CMK (cell line): ENCODE measurements around the gene DCLK2.
"Not testable (repeated sequence)": the region's sequence is repeated elsewhere in the genome, so short reads cannot be mapped to it uniquely, and the experiment has no call there.

Experiments used
- DNase-seq: peaks from one replicate; pipeline ENCODE4 v3.0.0-alpha.2; 2010; ENCODE audit warnings: low read depth

Gene DCLK2

DNA sequence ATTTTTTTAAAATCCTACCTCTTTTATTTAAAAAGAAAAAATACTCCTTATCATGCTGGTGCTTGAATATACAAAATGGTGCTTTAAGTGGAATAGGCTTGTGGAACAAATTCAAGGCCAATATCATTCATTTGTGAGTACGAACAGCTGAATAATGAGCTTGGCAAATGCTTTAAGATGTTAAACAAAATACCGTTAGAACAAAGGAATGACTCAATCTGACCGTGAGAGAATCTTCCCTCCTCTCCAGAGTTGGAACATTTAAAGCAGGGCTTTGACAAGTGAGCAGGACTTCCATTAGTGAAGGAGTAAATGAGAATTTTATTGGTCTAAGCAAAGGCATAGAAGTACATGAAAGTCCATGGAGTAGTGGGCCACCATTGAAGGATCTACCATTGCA, 74.5 kb downstream of the DCLK2 start:
- no peak for DNase-seq

DNA sequence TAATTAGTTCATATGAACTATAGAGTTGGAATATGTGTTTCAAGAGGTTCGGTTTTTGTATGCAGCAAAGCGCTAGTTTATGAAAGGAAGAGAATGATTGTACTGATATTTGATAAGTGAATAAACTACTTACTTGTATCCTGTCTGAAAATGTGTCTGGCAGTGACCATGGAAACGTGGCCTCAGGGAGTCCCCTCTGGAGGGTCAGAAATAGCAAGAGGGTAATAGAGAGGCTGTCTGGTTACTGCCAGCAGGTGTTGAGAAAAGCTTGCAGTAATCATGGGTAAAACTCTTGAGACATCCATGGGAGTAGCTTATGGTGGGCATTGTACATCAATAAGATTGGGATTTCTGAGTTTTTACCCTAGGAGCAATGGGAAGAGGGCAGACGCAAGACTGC, 77.1 kb downstream of the DCLK2 start:
- no peak for DNase-seq

DNA sequence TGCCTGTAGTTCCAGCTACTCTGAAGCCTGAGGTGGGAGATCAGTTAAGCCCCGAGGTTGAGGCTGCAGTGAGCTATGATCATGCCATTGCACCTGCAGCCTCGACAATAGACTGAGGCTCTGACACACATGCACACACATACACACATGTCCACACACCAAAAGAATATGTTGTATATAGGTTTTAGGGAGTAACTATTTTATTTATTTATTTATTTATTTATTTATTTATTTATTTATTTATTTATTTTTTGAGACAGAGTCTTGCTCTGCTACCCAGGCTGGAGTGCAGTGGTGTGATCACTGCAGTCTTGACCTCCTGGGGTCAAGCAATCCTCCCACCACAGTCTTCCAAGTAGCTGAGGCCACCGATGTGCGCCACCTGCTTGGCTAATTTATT, 78.3 kb downstream of the DCLK2 start:
- no peak for DNase-seq

DNA sequence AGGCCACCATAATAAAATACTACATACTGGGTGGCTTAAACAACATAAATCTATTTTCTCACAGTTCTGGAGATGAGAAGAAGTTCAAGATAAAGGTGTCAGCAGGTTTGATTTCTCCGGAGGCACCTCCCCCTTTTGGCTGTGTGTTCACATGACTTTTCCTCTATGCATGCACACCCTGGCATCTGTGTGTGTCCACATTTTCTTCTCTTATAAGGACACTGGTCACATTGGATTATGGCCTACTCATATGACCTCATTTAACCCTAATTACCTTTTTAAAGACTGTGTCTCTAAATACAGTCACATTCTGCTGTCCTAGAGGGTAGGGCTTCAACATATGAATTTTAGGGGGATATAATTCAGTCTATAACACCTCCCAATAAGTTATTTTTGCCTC, 79.8 kb downstream of the DCLK2 start:
- no peak for DNase-seq

DNA sequence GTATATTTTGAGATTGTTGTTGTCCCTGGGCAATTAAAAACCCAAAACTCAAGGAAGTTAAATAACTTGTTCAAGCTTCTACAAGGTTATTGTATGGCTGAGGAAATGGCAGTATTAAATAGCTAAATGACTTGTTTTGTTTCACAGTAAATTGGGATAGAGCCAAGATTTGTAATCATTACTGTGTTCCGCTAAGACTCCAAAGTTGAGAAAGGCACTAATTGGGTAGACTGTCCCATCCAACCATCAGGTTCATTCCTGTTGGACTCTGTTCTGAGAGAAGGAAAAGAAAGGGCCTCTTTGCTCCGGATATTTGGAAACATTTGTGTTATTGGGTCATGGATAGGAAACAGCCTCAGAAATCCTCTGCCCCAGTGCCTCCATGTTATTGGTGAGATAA, 82.2 kb downstream of the DCLK2 start:
- DNase-seq, result no peak

DNA sequence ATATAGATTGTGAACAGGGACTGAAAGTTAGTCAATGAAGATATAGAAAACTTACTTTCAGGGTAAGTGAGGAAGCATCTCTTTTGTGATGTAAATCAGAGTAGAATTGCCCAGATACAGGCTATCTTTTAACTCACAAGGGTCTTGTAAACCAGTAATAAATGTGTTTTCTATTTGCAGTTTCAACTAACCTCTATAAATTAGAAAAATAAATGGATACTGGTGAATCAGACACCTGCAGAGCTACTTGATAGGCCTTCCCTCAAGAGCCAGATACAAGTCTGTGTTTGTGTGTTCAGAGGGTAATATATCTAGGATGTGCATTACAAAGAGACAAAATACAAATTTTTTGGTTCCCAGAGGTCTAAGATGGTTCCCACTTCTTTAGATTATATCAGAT, 82.9 kb downstream of the DCLK2 start:
- DNase-seq, result no peak

DNA sequence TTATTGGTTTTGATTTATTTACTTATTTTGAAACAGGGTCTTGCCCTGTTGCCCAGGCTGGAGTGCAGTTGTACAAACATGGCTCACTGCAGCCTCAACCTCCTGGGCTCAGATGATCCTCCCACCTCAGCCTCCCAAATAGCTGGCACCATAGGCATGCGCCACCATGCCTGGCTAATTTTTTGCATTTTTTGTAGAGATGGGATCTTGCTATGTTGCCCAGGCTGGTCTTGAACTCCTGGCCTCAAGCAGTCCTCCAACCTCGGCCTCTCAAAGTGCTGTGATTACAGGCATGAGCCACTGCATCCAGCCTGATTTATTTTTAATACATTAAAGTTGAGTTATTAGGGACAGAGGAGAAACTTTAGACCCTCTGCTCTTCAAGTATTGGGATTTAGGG, 83.8 kb downstream of the DCLK2 start:
- not testable (repeated sequence) for DNase-seq

DNA sequence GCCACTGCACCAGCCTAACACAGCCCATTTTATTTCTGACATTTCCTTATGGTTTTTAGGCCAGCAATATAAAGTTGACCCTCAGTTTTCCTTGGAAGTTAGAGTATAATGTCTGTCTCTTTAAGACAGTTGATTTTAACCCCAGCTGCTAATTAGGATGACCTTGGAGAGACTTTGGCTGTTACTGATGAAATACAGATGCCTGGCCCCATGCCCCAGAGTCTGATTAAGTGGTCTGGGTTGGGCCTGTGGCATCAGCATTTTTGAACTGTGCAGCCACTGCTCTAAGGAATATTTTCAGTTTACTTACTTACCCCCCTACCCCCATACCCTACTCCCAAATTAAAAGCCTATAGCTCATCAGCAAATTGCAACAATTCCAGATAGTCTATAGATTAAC, 85.8 kb downstream of the DCLK2 start:
- DNase-seq, result no peak

DNA sequence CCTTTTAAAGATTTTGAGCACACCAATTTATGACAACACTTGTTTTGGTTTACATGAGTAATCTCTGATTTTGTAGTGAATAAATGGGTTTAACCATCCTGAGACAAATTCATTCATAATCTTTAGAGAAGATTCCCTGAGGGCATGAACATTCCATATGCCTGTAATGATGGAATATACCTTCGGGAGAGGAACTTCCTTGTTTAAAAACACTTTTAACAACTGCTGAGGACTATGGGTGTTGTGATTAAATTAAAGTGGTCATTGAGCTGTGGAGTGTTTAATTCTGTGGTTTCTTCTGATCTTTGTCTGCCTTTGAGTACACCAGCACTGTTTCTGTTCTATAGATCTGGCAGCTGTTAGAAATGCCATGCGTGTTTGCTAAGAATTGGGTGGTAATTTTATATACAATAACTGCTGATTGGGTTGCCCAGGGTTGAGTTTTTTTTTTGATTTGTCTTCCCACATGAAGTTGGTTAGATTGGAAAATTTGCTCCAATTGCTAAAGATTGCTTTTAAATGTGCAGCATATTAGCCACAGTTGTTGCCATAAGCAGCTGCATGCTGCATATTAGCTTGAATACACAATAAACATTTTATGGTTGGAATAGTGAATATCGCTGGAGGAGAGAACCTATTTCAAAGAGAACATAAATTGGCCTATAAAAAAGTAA, 86.8 kb downstream of the DCLK2 start:
- DNase-seq, result no peak

DNA sequence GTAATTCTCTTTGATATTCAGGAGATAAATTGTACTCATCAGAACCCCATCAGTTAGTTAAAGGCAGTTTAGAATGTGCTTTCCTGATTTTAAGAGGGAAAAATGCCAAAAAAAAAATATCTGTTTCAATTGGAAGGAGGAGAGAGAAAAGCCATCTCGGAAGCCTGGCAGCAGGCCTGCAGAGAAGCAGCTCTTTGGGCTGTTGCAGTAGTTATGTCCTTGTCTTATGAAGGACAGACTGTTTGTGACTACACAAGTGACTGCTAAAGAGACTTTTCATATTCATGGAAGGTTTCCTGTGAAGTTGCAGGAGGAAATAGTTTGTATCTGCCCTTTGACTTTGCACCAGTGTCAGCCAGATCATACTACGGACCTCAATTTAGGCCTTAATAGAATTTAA, 88.8 kb downstream of the DCLK2 start:
- no peak for DNase-seq

DNA sequence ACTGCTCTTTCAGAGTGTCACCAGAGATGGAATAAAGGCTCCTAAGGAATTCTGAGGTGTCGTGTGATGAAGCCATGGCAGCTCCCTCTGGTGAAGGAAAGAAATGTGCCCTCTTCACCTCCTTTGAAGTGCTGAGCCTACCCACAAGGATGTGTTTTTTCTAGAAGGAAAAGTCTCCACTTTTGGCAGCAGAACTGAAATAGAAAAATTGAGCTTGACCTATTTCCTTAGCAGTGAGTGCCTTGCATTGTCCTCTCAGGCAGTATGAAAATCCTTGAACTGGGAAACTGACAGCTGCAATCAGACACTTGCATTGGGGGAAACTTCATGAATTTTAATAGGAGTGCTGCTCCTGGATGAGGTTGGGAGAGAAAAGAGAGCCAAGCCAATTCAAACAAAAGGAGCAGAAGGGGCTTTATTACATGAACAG, 95.2 kb downstream of the DCLK2 start:
- no peak for DNase-seq

DNA sequence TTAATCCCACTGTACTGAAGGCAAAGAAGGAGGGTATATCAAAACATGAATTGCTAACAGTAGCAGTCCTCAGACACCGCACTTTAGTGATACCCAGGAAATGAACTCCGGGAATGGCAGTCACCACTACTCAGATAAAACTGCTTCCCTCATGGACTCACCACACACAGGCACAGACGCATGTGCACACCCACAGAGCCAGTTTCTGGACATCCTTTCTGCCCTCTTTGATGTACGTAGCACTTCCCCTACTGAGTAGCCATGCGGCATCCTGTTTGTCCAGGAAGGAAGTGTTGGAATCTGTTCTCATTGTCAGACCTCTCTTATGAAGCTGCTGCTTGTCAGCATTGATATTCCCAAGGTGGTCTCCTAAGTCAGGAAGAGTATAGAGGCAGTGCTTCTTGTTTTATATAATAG, 95.7 kb downstream of the DCLK2 start:
- no peak for DNase-seq

DNA sequence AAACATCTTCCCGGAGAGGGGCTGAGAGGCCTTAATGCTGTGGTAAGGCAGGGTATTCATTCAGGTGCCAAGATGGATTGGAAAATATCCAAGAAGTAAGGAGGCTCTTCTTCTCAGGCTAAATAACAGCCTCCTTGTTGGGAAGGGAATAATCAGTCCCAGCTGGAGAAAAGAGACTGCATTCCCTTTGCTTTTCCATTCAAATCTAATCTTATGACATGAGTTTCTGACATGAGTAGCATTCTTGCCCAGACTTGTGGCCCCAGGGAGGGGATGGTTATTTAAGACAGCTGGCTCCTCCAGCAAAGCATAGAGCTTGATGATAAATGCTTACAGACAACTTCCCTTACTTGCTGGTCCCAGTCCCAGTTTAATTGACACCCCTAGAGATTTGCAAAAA, 98.3 kb downstream of the DCLK2 start:
- DNase-seq, result no peak

DNA sequence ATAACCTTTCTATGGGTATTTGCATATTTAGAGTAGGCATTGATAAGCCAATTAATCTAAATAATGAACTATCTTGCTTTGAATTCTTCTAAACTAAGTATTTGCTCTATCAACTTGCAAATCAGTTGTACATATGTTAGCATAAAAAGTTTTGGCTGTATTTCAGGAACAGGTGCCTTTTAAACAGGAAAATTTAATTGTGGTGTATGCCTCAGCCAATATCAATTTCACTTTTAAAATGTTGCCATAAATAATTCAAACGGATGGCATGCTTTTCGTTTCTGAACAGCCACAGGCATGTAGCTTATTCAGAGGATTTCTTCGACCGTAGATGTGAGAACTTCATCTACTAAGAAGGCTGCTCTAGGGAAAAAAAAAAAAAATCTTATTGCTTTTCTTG, 99.9 kb downstream of the DCLK2 start:
- DNase-seq, result no peak

DNA sequence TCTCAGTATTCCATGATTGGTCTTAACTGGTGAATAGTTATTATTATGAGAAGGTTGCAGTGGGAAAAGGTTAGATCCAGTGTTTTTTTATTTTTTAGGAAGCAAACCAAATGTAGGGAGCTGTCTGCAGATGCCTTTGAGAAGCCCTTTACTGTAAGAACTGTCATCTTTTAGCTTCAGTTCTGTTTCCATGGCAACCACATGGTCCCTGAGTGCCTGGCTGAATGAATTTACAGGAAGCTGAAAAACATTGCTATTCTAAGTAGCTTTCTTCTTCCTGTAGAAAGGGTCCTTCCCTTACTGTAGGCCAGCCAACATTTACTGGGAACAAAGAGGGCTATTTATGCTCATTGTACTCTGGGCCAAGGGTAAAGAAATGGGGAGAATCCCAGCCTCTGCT, 103.3 kb downstream of the DCLK2 start:
- DNase-seq, result no peak

DNA sequence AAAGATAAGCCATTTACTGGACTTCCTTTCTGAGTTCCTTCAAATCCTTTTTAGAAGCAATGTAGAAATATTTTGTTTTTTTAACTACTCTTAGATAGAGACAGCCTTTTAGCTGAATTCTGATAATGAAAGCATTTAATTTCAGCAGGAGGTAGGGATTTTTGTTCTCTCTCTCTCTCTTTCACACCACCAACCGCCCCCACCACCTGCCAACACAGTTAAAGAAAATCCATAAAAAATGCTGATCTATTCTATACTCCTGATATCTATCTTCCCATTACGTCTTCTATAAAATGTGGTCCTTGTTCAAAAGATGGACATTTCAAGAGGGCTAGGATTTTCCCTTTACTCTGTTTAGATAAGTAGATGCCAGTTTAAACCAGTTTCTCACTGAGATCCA, 104.5 kb downstream of the DCLK2 start:
- no peak for DNase-seq

DNA sequence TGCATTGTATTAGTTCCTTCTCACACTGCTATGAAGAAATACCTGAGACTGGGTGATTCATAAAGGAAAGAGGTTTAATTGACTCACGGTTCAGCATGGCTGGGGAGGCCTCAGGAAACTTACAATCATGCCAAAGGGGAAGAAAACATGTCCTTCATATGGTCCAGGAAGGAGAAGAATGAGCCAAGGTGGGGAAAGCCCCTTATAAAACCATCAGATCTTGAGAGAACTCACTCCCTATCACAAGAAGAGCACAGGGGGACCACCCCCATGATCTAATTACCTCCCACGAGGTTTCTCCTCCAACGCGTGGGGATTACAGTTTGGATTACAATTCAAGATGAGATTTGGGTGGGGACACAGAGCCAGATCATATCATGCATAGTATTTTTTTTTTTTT, 106.8 kb downstream of the DCLK2 start:
- not testable (repeated sequence) for DNase-seq

DNA sequence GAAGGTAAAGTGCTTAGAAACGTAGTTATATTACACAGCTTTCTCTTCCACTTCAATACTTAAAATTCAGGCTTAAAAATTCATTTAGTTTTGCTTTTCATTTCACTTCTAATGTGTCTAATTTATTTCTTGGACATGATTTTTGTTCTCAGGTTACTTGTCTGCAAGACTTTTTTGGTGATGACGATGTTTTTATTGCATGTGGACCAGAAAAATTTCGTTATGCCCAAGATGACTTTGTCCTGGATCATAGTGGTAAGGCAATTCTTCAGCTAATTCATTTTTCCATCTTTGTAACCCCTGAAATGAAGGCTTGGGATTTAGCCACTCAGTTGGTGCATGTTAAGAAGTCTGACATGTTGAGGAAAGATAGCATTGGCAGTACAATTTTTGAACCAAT, 114.7 kb downstream of the DCLK2 start:
- no peak for DNase-seq

DNA sequence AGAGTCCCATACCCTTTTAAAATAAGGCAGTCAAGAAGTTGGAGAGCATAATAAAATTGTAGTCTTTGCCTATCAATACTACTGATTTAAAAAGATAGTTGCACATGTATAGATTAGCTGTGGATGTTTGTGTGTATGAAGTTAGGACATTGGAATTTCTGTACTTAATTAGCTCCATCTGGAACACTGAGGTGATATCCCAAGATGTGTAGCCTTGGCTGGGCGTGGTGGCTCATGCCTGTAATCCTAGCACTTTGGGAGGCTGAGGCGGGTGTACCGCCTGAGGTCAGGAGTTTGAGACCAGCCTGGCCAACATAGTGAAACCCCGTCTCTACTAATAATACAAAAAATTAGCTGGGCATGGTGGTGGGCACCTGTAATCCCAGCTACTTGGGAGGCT, 119.0 kb downstream of the DCLK2 start:
- DNase-seq, result not testable (repeated sequence)

DNA sequence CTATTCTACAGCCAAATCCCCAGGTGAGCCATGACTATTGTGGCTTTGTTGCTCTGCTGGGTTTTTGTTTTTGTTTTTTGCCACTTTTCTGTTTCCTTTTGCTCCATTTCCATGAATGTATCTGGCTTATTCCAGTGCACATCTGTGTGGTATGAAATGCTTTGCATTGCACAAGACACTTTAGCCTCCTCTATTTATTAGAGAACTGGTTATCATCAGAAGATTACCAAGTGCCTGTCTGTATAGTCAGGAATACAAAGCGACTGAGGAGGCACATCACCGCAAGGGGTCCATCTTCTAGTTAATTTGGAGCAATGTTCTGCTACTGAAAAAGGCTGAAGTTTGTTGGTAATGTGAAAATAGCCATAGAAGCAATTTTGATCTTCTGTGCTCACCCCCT, 120.8 kb downstream of the DCLK2 start:
- no peak for DNase-seq

DNA sequence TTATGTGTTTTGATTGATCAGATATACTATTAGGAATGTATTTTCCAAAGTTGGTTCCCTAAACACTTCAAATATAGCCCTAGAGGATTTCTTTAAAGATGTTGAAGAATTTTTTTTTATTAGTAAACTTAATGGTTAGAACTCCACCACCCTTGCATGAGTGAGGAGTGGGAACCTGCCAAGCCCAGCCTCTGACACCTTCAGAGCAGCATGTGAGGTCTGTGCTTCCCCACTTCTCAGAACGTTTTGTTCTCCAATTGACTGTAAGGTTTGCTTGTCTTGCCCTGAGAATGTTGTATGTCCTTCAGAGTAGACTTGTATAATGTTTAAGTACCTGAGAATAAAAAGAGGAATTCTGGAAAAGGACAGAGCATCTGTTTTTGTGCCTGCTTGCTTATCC, 126.8 kb downstream of the DCLK2 start:
- DNase-seq, result no peak

DNA sequence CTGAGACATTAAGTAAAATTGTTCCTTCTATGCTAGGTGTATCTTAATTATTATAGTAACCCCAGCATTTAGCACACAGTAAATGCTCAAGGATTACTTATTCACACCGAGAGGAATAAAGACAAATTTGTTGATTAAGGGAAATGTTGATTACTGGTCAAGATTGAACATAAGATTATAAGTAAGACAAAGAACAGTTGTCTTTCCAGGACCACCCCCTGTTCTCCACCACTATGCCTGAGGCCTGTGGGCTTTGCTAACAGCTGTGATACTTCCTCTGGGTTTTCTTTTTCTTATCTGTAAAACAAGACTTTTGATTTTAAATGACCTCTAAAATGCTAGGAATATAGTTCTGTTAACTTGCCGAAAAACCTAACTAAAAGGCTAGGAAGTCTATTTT, 128.0 kb downstream of the DCLK2 start:
- DNase-seq, result no peak

DNA sequence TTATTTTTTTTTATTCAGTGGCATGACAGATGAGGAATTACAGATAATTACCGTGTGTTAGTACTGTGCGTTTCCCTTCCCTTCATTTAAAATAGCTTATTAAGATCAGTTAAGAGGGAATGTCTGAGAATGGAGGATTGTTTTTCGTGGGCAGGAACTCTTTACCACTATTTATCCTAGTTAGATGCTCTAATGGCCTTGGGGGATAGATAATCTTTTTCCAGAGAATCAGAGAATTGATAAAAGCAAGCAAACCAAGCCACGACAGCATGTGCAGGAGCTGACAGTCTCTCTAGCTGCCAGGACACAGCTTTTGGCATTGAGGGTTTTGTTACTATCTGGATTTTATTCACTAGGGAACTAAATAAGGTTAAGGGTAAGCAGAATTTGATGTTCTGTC, 128.7 kb downstream of the DCLK2 start:
- DNase-seq, result no peak

DNA sequence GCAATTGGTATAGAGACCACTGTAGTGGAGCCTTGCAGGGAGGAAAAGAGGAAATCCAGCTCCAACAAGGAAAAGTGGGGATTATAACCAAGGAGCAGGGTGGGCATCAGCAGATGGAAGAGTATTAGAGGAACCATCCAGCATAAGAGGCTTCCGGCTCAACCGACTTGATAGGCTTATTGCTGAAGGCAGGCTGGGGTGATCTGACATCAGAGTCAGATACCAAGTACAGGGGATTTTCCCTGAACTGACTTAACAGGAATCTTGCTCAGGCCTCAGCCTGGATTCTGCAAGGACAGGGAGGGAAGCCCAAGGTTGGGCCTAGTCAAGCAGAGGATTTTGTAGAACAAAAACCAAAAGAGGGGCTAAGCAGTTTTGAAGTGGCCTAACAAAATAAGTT, 129.6 kb downstream of the DCLK2 start:
- DNase-seq, result no peak
